Neural progenitor cell (in vitro differentiated cells): ENCODE data around the gene MED13. TPM values are rescaled to one million over a fixed set of nuclear protein-coding genes. Genes with fewer than 3 reads are reported as not detected.
"Not testable (repeated sequence)": the region's sequence is repeated elsewhere in the genome, so short reads cannot be mapped to it uniquely, and the experiment has no call there.

Experiments used
- DNase-seq: peaks from one replicate; pipeline ENCODE4 v3.0.0-alpha.2; 2016; ENCODE audit warnings: low spot score
- H2AFZ ChIP-seq: fragments of 200-600 bp; sonication (generic); replicated peaks from 2 replicates; pipeline ENCODE4 v1.6.1; 2016; ENCODE audit warnings: antibody characterized with exemption
- H3F3A ChIP-seq: fragments of 200-600 bp; sonication (generic); 2 replicates; pipeline ENCODE4 v1.6.1; 2016; ENCODE audit warnings: antibody characterized with exemption, low read depth
- H3K27ac ChIP-seq: fragments of 200-600 bp; sonication (generic); 2 replicates; pipeline ENCODE4 v1.5.1; 2016; ENCODE audit warnings: mild to moderate bottlenecking
- H3K27me3 ChIP-seq: fragments of 200-600 bp; sonication (generic); 2 replicates; pipeline ENCODE4 v1.6.1; 2016; ENCODE audit warnings: mild to moderate bottlenecking, moderate library complexity
- H3K36me3 ChIP-seq: fragments of 200-600 bp; sonication (generic); 2 replicates; pipeline ENCODE4 v1.5.1; 2016
- H3K4me1 ChIP-seq: fragments of 200-600 bp; sonication (generic); 2 replicates; pipeline ENCODE4 v1.6.1; 2016; ENCODE audit warnings: mixed run types
- H3K4me2 ChIP-seq: fragments of 200-600 bp; sonication (generic); 2 replicates; pipeline ENCODE4 v1.6.1; 2016
- H3K4me3 ChIP-seq: fragments of 200-600 bp; sonication (generic); 2 replicates; pipeline ENCODE4 v1.5.1; 2016
- H3K79me2 ChIP-seq: fragments of 200-600 bp; sonication (generic); 2 replicates; pipeline ENCODE4 v1.6.1; 2016; ENCODE audit warnings: low read depth
- H3K9ac ChIP-seq: fragments of 200-600 bp; sonication (generic); 2 replicates; pipeline ENCODE4 v1.6.1; 2016
- H3K9me3 ChIP-seq: fragments of 200-600 bp; sonication (generic); 2 replicates; pipeline ENCODE4 v1.5.1; 2016; ENCODE audit warnings: low read depth
- H4K20me1 ChIP-seq: fragments of 200-600 bp; sonication (generic); 2 replicates; pipeline ENCODE4 v1.6.1; 2016; ENCODE audit warnings: low read depth
- H3K27ac Mint-ChIP-seq: 3 replicates; pipeline ENCODE4 v1.8.0; 2021; ENCODE audit warnings: mixed read lengths
- H3K27me3 Mint-ChIP-seq: 2 replicates; pipeline ENCODE4 v1.8.0; 2022; ENCODE audit warnings: low read depth, mild to moderate bottlenecking, inconsistent platforms, moderate library complexity, mixed read lengths; ENCODE audit not compliant: insufficient read depth
- H3K36me3 Mint-ChIP-seq: 3 replicates; pipeline ENCODE4 v1.8.0; 2021; ENCODE audit warnings: mixed read lengths
- H3K4me1 Mint-ChIP-seq: 3 replicates; pipeline ENCODE4 v1.8.0; 2021; ENCODE audit warnings: mixed read lengths
- H3K4me3 Mint-ChIP-seq: 3 replicates; pipeline ENCODE4 v1.8.0; 2021; ENCODE audit warnings: mild to moderate bottlenecking, moderate library complexity, mixed read lengths
- H3K9me3 Mint-ChIP-seq: 3 replicates; pipeline ENCODE4 v1.8.0; 2020; ENCODE audit warnings: mixed read lengths
- EZH2 ChIP-seq: fragments of 200-600 bp; sonication (generic); IDR thresholded peaks from 2 replicates; pipeline ENCODE4 v1.6.1; 2017; ENCODE audit warnings: antibody characterized with exemption, mild to moderate bottlenecking, moderate library complexity
- EZH2phosphoT487 ChIP-seq: fragments of 200-600 bp; sonication (generic); IDR thresholded peaks from 2 replicates; pipeline ENCODE4 v1.6.1; 2017; ENCODE audit warnings: antibody characterized with exemption
- total RNA-seq: library from RNA; depleted of rRNA; stranded (reverse); fragments of >200 nt; gene quantifications from 2 replicates; pipeline ENCODE4 v1.2.3, GENCODE V29; 2015; ENCODE audit warnings: low replicate concordance
- TF ChIP-seq, protein P1 (sequence below): fragments of 200-600 bp; sonication (generic); IDR thresholded peaks from 2 replicates; pipeline ENCODE4 v1.5.1; 2017; ENCODE audit warnings: antibody characterized with exemption, mild to moderate bottlenecking

Gene MED13
- total RNA-seq, 1 donor from 2014 or later = 59.9 TPM

DNA sequence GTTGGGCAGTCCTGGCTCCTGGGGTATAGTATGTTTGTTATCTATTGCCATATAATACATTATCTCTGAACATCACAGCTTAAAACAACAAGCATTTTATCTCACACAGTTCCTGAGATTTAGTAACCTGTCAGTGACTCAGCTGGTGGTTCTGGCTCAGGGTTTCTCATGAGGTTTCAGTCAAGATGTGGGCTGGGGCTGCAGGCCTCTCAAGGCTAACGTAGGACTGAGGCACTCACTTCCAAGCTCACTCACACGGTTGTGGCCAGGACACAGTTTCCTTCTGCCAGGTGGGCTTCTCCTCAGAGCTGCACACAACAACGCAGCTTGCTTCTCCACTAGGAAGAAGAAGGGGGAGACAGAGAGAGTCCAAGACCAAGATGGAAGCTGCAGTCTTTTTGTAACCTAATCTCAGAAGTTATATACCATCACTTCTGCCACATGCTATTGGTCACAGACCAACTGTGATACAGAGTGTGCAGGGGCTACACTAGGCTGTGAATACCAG, 10.3 kb upstream of the MED13 start:
- no peak for DNase-seq
- Histone ChIP-seq H3K4me3 (no peak overlapping the region), H3K27ac (no peak overlapping the region), H3K27me3 (no peaks in the 10 kb centered on the region), H3K9me3 (no peaks in the 10 kb centered on the region), H3K4me2 (no peak overlapping the region), H2AFZ (no peak overlapping the region), H3K79me2 (no peaks in the 10 kb centered on the region), H3K36me3 (no peaks in the 10 kb centered on the region), H3F3A (no peaks in the 10 kb centered on the region), H3K4me1 (no peaks in the 10 kb centered on the region), H4K20me1 (no peaks in the 10 kb centered on the region), H3K9ac (no peak overlapping the region)
- TF ChIP-seq, protein P1, sequence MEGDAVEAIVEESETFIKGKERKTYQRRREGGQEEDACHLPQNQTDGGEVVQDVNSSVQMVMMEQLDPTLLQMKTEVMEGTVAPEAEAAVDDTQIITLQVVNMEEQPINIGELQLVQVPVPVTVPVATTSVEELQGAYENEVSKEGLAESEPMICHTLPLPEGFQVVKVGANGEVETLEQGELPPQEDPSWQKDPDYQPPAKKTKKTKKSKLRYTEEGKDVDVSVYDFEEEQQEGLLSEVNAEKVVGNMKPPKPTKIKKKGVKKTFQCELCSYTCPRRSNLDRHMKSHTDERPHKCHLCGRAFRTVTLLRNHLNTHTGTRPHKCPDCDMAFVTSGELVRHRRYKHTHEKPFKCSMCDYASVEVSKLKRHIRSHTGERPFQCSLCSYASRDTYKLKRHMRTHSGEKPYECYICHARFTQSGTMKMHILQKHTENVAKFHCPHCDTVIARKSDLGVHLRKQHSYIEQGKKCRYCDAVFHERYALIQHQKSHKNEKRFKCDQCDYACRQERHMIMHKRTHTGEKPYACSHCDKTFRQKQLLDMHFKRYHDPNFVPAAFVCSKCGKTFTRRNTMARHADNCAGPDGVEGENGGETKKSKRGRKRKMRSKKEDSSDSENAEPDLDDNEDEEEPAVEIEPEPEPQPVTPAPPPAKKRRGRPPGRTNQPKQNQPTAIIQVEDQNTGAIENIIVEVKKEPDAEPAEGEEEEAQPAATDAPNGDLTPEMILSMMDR = no peak
- Mint-ChIP-seq H3K36me3 (no peaks in the 10 kb centered on the region), H3K4me1 (no peaks in the 10 kb centered on the region), H3K4me3 (no peak overlapping the region), H3K27me3 (peaks cover 3% of the 10 kb centered on the region), H3K9me3 (peaks cover 5% of the 10 kb centered on the region), H3K27ac (no peak overlapping the region)

DNA sequence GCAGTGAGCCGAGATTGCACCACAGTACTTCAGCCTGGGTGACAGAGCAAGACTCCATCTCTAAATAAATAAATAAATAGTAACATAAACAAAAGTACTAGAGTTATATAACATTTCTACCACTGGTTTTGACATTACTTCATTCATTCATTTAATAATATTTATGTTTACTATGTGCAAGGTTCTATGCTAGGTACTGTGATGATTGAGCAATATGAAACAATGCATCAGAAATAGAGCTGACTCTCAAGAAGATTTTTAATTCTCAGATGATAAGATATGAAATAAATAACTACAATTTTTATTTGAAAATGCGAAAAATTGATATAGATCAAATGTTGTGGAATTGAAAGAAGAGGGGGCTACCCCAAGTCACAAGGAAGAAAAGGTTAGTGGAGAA, 8.9 kb upstream of the MED13 start:
- H3K27me3 ChIP-seq = no peaks in the 10 kb centered on the region
- no peak for DNase-seq
- Mint-ChIP-seq H3K27ac (no peak overlapping the region), H3K27me3 (peaks cover 3% of the 10 kb centered on the region), H3K4me3 (no peak overlapping the region), H3K9me3 (peaks cover 5% of the 10 kb centered on the region), H3K36me3 (no peaks in the 10 kb centered on the region), H3K4me1 (no peaks in the 10 kb centered on the region)
- no peaks in the 10 kb centered on the region for H3F3A ChIP-seq
- no peaks in the 10 kb centered on the region for H4K20me1 ChIP-seq
- H3K9me3 ChIP-seq = no peaks in the 10 kb centered on the region
- H3K9ac ChIP-seq = no peak overlapping the region
- TF ChIP-seq EZH2 = no peak
- TF ChIP-seq, protein P1 = no peak
- no peak for TF ChIP-seq EZH2phosphoT487
- no peak overlapping the region for H3K27ac ChIP-seq
- H3K4me3 ChIP-seq = no peak overlapping the region
- H2AFZ ChIP-seq = no peak overlapping the region
- H3K4me1 ChIP-seq = no peaks in the 10 kb centered on the region
- H3K36me3 ChIP-seq = no peaks in the 10 kb centered on the region
- no peaks in the 10 kb centered on the region for H3K79me2 ChIP-seq
- no peak overlapping the region for H3K4me2 ChIP-seq

DNA sequence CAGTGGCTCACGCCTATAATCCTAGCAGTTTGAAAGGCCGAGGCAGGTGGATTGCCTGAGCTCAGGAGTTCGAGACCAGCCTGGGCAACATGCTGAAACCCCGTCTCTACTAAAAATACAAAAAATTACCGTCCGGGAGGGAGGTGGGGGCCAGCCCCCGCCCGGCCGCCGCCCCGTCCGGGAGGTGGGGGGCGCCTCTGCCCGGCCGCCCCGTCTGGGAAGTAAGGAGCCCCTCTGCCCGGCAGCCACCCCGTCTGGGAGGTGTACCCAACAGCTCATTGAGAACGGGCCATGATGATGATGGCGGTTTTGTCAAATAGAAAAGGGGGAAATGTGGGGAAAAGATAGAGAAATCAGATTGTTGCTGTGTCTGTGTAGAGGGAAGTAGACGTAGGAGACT, 7.8 kb upstream of the MED13 start:
- H3F3A ChIP-seq, H3K36me3 ChIP-seq, H3K4me3 Mint-ChIP-seq, H3K27me3 Mint-ChIP-seq, H3K9me3 Mint-ChIP-seq, H3K27me3 ChIP-seq, H2AFZ ChIP-seq, H4K20me1 ChIP-seq, H3K36me3 Mint-ChIP-seq, H3K27ac Mint-ChIP-seq, H3K4me1 ChIP-seq, H3K4me1 Mint-ChIP-seq, H3K4me2 ChIP-seq, H3K4me3 ChIP-seq, H3K9ac ChIP-seq, DNase-seq, H3K27ac ChIP-seq, H3K9me3 ChIP-seq, H3K79me2 ChIP-seq: not testable (repeated sequence)

DNA sequence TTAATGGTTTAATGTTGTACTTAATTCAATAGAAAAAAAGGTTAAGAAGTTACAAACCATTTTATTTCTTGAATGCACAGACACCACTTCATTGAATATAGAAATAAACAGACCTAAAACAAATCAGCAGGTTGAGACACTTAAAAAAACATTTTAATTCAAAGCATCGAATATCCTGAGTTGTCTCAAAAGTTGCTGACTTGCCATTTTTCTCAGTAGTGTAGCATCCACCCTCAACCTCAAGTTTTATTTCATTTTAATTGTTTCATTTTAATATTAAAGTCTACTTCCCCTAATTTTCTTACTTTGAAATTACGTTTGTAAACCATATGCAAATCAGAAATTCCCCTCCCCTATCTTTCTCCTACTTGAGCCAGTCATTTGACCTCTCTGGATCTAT, 5.8 kb upstream of the MED13 start:
- no peak for DNase-seq
- Histone ChIP-seq H3K9me3 (no peaks in the 10 kb centered on the region), H3K4me2 (no peak overlapping the region), H3F3A (no peaks in the 10 kb centered on the region), H3K36me3 (no peaks in the 10 kb centered on the region), H3K27ac (no peak overlapping the region), H3K79me2 (no peaks in the 10 kb centered on the region), H3K4me3 (no peak overlapping the region), H3K4me1 (no peaks in the 10 kb centered on the region), H2AFZ (no peak overlapping the region), H3K27me3 (no peaks in the 10 kb centered on the region), H3K9ac (no peak overlapping the region), H4K20me1 (no peaks in the 10 kb centered on the region)
- Mint-ChIP-seq H3K27ac (no peak overlapping the region), H3K9me3 (no peaks in the 10 kb centered on the region), H3K4me3 (no peak overlapping the region), H3K4me1 (no peaks in the 10 kb centered on the region), H3K36me3 (no peaks in the 10 kb centered on the region), H3K27me3 (peaks cover 3% of the 10 kb centered on the region)
- TF ChIP-seq, protein P1 = no peak
- no peak for TF ChIP-seq EZH2
